RWPE2 (cell line): ENCODE data around the gene TYROBP.

Experiments
- ATAC-seq: fragments of 200-7000 bp; cut with Tn5 transposase; 3 replicates; pipeline ENCODE4 v1.9.1; 2021; ENCODE audit warnings: low read depth
- DNase-seq: peaks from one replicate; pipeline ENCODE4 v3.0.0-alpha.2; 2020; ENCODE audit warnings: low spot score
- H3K27ac ChIP-seq: fragments of 450-650 bp; 2 replicates; pipeline ENCODE4 v1.5.1; 2017; ENCODE audit warnings: mild to moderate bottlenecking; ENCODE audit not compliant: poor library complexity, severe bottlenecking
- H3K27me3 ChIP-seq: fragments of 250-450 bp; sonication (Bioruptor Pico); 2 replicates; pipeline ENCODE4 v1.5.1; 2021; ENCODE audit warnings: mild to moderate bottlenecking, moderate library complexity; ENCODE audit not compliant: insufficient read depth, poor library complexity, severe bottlenecking
- H3K36me3 ChIP-seq: fragments of 250-450 bp; sonication (Bioruptor Pico); 2 replicates; pipeline ENCODE4 v1.5.1; 2020; ENCODE audit warnings: low read depth, mild to moderate bottlenecking, moderate library complexity
- H3K4me1 ChIP-seq: fragments of 250-450 bp; sonication (Bioruptor Pico); 2 replicates; pipeline ENCODE4 v1.5.1; 2021; ENCODE audit warnings: mild to moderate bottlenecking, moderate library complexity; ENCODE audit not compliant: insufficient read depth, poor library complexity, severe bottlenecking
- H3K4me3 ChIP-seq: fragments of 250-450 bp; sonication (Bioruptor Pico); 2 replicates; pipeline ENCODE4 v1.5.1; 2021; ENCODE audit warnings: mild to moderate bottlenecking, moderate library complexity; ENCODE audit not compliant: severe bottlenecking
- H3K9me3 ChIP-seq: fragments of 250-450 bp; sonication (Bioruptor Pico); 2 replicates; pipeline ENCODE4 v1.5.1; 2021; ENCODE audit warnings: mild to moderate bottlenecking, moderate library complexity; ENCODE audit not compliant: severe bottlenecking
- TF ChIP-seq, protein P1 (sequence below): fragments of 450-650 bp; IDR thresholded peaks from one replicate; pipeline ENCODE4 v1.5.1; 2017; ENCODE audit warnings: mild to moderate bottlenecking, moderate library complexity; ENCODE audit not compliant: poor library complexity, severe bottlenecking

The TYROBP gene

DNA sequence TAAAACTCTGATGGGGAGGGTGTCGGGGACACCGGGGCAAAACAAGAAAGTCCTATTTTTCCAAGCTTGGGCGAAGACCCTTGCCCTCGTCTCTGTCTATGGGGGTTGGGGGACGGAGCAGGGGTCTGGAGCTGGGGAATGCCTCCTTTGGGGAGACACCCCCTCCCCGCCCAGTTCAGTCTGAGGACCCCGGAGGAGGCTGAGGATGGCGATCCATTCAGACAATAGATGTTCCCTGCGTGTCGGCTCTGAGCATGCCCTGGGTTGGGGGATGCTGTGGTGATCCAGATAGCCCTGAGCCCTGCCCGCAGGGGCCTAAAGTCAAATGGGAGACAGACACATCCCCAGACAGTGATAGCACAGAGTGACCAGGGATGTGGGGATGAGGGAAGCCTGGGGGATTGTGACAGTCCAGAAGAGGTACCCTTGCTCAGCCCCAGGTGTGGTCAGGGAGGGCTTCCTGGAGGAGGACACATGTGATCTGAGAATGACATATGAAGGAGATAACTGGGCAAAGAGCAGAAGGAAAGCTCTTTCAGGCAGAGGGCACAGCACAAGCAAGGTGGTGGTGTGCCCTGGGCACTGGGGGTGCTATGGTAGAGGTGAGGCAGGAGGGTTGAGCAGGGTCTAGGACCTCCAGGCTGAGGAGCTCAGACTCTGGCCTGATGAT, 37.2 kb upstream of the TYROBP start:
- TF ChIP-seq, protein P1, sequence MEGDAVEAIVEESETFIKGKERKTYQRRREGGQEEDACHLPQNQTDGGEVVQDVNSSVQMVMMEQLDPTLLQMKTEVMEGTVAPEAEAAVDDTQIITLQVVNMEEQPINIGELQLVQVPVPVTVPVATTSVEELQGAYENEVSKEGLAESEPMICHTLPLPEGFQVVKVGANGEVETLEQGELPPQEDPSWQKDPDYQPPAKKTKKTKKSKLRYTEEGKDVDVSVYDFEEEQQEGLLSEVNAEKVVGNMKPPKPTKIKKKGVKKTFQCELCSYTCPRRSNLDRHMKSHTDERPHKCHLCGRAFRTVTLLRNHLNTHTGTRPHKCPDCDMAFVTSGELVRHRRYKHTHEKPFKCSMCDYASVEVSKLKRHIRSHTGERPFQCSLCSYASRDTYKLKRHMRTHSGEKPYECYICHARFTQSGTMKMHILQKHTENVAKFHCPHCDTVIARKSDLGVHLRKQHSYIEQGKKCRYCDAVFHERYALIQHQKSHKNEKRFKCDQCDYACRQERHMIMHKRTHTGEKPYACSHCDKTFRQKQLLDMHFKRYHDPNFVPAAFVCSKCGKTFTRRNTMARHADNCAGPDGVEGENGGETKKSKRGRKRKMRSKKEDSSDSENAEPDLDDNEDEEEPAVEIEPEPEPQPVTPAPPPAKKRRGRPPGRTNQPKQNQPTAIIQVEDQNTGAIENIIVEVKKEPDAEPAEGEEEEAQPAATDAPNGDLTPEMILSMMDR = no peak
- no peaks in the 10 kb centered on the region for H3K4me1 ChIP-seq
- H3K4me3 ChIP-seq = no peak overlapping the region
- DNase-seq = no peak
- no peak for ATAC-seq
- H3K27me3 ChIP-seq = no peaks in the 10 kb centered on the region
- H3K36me3 ChIP-seq = no peaks in the 10 kb centered on the region
- no peaks in the 10 kb centered on the region for H3K9me3 ChIP-seq
- no peak overlapping the region for H3K27ac ChIP-seq

DNA sequence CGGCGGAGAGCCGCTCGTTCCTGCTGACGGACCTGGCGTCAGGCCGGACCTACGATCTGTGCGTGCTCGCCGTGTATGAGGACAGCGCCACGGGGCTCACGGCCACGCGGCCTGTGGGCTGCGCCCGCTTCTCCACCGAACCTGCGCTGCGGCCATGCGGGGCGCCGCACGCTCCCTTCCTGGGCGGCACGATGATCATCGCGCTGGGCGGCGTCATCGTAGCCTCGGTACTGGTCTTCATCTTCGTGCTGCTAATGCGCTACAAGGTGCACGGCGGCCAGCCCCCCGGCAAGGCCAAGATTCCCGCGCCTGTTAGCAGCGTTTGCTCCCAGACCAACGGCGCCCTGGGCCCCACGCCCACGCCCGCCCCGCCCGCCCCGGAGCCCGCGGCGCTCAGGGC, 36.5 kb upstream of the TYROBP start:
- no peak for DNase-seq
- TF ChIP-seq, protein P1 = no peak
- no peaks in the 10 kb centered on the region for H3K4me1 ChIP-seq
- H3K27me3 ChIP-seq = no peaks in the 10 kb centered on the region
- no peak overlapping the region for H3K4me3 ChIP-seq
- no peak overlapping the region for H3K27ac ChIP-seq
- no peaks in the 10 kb centered on the region for H3K36me3 ChIP-seq
- no peaks in the 10 kb centered on the region for H3K9me3 ChIP-seq
- ATAC-seq = no peak

DNA sequence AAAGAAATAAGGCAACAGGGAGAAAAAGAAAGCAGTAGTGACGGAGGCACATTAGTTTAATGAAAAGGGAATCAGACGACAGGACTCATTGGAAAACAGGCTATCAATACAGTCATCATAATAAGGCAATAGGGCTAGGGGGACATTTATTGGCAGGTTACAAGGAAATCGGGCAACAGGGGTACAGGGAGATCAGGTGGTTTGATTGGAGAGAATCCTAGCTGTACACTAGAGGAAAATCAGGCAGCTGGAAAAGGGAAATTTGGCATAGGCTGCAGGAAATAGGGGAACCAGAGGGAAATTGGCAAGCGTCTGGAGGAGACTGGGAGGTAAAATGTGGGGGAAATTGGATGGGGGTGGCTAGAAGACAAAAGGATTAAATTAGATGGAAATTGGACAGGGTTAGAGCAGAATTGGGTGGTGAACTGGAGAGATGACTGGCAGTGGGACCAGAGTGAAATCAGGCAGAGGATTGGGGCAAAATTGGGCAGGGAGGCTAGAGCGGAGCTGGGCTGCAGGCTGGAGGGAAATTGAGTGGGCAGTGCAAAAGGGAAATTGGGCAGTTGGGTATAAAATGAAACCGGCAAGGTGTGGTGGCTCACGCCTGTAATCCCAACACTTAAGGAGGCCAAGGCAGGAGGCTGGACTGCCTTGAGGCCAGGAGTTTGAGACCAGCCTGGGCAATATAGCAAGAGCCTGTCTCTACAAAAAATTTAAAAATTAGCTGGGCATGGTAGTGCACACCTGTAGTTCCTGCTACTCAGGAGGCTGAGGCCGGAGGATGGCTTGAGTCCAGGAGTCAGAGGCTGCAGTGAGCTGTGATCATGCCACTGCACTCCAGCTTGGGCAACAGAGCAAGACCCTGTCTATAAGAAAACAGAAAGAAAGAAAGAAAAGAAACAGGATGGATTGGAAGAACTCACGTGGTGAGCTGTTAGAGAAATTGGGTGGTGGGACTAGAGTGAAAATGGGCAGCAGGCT, 35.5 kb upstream of the TYROBP start:
- no peaks in the 10 kb centered on the region for H3K4me1 ChIP-seq
- TF ChIP-seq, protein P1 = no peak
- no peak for ATAC-seq
- H3K9me3 ChIP-seq = no peaks in the 10 kb centered on the region
- no peaks in the 10 kb centered on the region for H3K27me3 ChIP-seq
- H3K4me3 ChIP-seq = no peak overlapping the region
- H3K36me3 ChIP-seq = no peaks in the 10 kb centered on the region
- no peak overlapping the region for H3K27ac ChIP-seq
- no peak for DNase-seq

DNA sequence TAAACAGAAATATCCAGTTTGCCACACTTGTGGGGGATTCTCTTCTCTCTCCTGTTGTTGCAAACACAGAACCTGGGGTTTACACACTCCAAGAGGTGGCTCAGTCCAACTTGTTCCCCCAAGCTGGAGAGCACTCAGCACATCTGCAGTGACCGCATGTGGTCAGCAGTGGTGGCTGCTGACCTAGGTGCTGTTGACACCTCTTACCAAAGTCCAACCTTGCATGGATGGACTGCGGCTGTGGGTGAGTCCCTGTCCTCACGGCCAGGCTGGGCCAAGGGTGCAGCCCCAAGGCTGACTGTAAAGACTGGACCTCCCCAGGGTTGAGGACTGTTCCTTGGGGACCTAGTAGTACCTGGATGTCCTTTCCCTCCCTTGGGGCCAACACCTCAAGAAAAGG, 34.1 kb upstream of the TYROBP start:
- no peaks in the 10 kb centered on the region for H3K36me3 ChIP-seq
- TF ChIP-seq, protein P1 = no peak
- H3K27ac ChIP-seq = no peak overlapping the region
- H3K4me1 ChIP-seq = no peaks in the 10 kb centered on the region
- no peak for DNase-seq
- no peak overlapping the region for H3K4me3 ChIP-seq
- H3K27me3 ChIP-seq = no peaks in the 10 kb centered on the region
- ATAC-seq = no peak
- H3K9me3 ChIP-seq = no peaks in the 10 kb centered on the region
